HCT116 (cell line): ENCODE data around the gene OIT3. TPM values are rescaled to one million over a fixed set of nuclear protein-coding genes. Genes with fewer than 3 reads are reported as not detected.

Source experiments
- ATAC-seq: fragments of 200-7000 bp; cut with Tn5 transposase; 2 replicates; pipeline ENCODE4 v1.9.1; 2020; ENCODE audit warnings: mild to moderate bottlenecking, moderate library complexity
- BruUV-seq: library from RNA; stranded (reverse); fragments of 400-500 nt; replicated peaks from 2 replicates; lab custom pipeline; 2021; lab: Mats Ljungman, UMichigan
- CTCF ChIA-PET: fragments of 300-600 bp; sonication (Branson Sonifier 250); formaldehyde crosslinking; loops from one replicate; lab custom pipeline; 2021; ENCODE audit warnings: antibody characterized with exemption; lab: Charles Lee
- POLR2A ChIA-PET: fragments of 300-600, 350-600 bp; sonication (Branson Sonifier 250); formaldehyde crosslinking; loops from one replicate; lab custom pipeline; 2021; ENCODE audit warnings: antibody characterized with exemption; lab: Charles Lee
- RAD21 ChIA-PET, 2 experiments: fragments of 300-600 bp; sonication (Branson Sonifier 250); formaldehyde crosslinking; loops; one replicate each; lab custom pipeline; 2023; ENCODE audit warnings: low total read pairs in 2 of 2; ENCODE audit not compliant: uncharacterized antibody in 2 of 2, unreplicated experiment in 2 of 2, low non-redundant PET in 1 of 2; lab: Charles Lee
- DNase-seq: peaks from one replicate; pipeline ENCODE4 v3.0.0-alpha.2; 2010; ENCODE audit warnings: low read depth, low spot score
- H2AFZ ChIP-seq: fragments of 200-600 bp; shearing (Covaris generic), sonication (generic); 2 replicates; pipeline ENCODE4 v1.6.1; 2017; ENCODE audit warnings: low read depth, mixed run types, mixed read lengths, antibody characterized with exemption, low read length; ENCODE audit not compliant: poor library complexity, severe bottlenecking
- H3K27ac ChIP-seq: 2 replicates; pipeline ENCODE4 v1.5.1; 2012; ENCODE audit warnings: low read depth, low read length
- H3K27me3 ChIP-seq: fragments of 200-600 bp; sonication (generic); 2 replicates; pipeline ENCODE4 v1.6.1; 2016; ENCODE audit warnings: mixed run types, low read length, mixed read lengths; ENCODE audit not compliant: insufficient read depth
- H3K36me3 ChIP-seq, 2 experiments: fragments of 200-500 bp in 1 of 2; fragments of 200-600 bp in 1 of 2; sonication (Bioruptor generic) in 1 of 2; sonication (generic) in 1 of 2; 2 replicates each; pipeline versions ENCODE4 v1.5.1 to v1.6.1; 2014 to 2016; ENCODE audit warnings: low read length in 2 of 2, inconsistent platforms in 1 of 2, mixed read lengths in 1 of 2, mixed run types in 1 of 2; ENCODE audit not compliant: insufficient read depth in 2 of 2, control insufficient read depth in 1 of 2
- H3K4me1 ChIP-seq, 2 experiments: fragments of 200-600 bp in 1 of 2; sonication (generic) in 1 of 2; 2 replicates each; pipeline versions ENCODE4 v1.5.1 to v1.6.1; 2012 to 2017; ENCODE audit warnings: low read length in 2 of 2, inconsistent platforms in 1 of 2, mild to moderate bottlenecking in 1 of 2, mixed read lengths in 1 of 2, mixed run types in 1 of 2, moderate library complexity in 1 of 2; ENCODE audit not compliant: insufficient read depth in 2 of 2, control insufficient read depth in 1 of 2
- H3K4me2 ChIP-seq: fragments of 200-600 bp; sonication (generic); 2 replicates; pipeline ENCODE4 v1.6.1; 2017; ENCODE audit warnings: mixed run types, low read length, mixed read lengths
- H3K4me3 ChIP-seq, 2 experiments: fragments of 200-600 bp in 1 of 2; sonication (generic) in 1 of 2; replicated peaks in 1 of 2; 2 replicates each; pipeline ENCODE4 v1.5.1; 2011 to 2016; ENCODE audit warnings: low read length in 2 of 2, control low read depth in 1 of 2, low read depth in 1 of 2, mild to moderate bottlenecking in 1 of 2, mixed read lengths in 1 of 2, mixed run types in 1 of 2
- H3K79me2 ChIP-seq: fragments of 200-600 bp; sonication (generic); 2 replicates; pipeline ENCODE4 v1.6.1; 2017; ENCODE audit warnings: mild to moderate bottlenecking, mixed run types, low read length, moderate library complexity, mixed read lengths; ENCODE audit not compliant: insufficient read depth
- H3K9ac ChIP-seq: fragments of 200-600 bp; sonication (generic); 2 replicates; pipeline ENCODE4 v1.6.1; 2016; ENCODE audit warnings: low read length, mixed read lengths
- H3K9me2 ChIP-seq: fragments of 200-600 bp; sonication (generic), shearing (Covaris generic); 2 replicates; pipeline ENCODE4 v1.6.1; 2017; ENCODE audit warnings: mixed run types, mild to moderate bottlenecking, moderate library complexity; ENCODE audit not compliant: insufficient read depth
- H3K9me3 ChIP-seq, 2 experiments: fragments of 200-500 bp in 1 of 2; fragments of 200-600 bp in 1 of 2; sonication (Bioruptor generic) in 1 of 2; sonication (generic) in 1 of 2; 2 replicates each; pipeline ENCODE4 v1.6.1; 2014 to 2017; ENCODE audit warnings: low read length in 2 of 2, mixed read lengths in 2 of 2, inconsistent platforms in 1 of 2, low read depth in 1 of 2, mild to moderate bottlenecking in 1 of 2, mixed run types in 1 of 2, moderate library complexity in 1 of 2; ENCODE audit not compliant: control insufficient read depth in 1 of 2, insufficient read depth in 1 of 2
- H4K20me1 ChIP-seq: fragments of 200-600 bp; sonication (generic), shearing (Covaris generic); 2 replicates; pipeline ENCODE4 v1.6.1; 2017; ENCODE audit warnings: mixed run types, mild to moderate bottlenecking, moderate library complexity; ENCODE audit not compliant: insufficient read depth
- CEBPB ChIP-seq: IDR thresholded peaks from 2 replicates; pipeline ENCODE4 v1.6.1; 2012; ENCODE audit warnings: low read depth
- POLR2A ChIP-seq: IDR thresholded peaks from 2 replicates; pipeline ENCODE4 v1.7.0; 2011; ENCODE audit warnings: borderline replicate concordance; ENCODE audit not compliant: insufficient read depth, insufficient read length; ENCODE audit errors: extremely low read depth
- RAD21 ChIP-seq: IDR thresholded peaks from 2 replicates; pipeline ENCODE4 v1.6.1; 2012; ENCODE audit warnings: low read depth, mild to moderate bottlenecking
- SRF ChIP-seq: IDR thresholded peaks from 2 replicates; pipeline ENCODE4 v1.6.1; 2012; ENCODE audit warnings: low read depth
- YY1 ChIP-seq: IDR thresholded peaks from 2 replicates; pipeline ENCODE4 v1.6.1; 2011; ENCODE audit warnings: low read length, low read depth, moderate library complexity, mild to moderate bottlenecking; ENCODE audit not compliant: insufficient replicate concordance; ENCODE audit errors: extremely low read depth
- intact Hi-C: fragments of 100-400 bp; cut with micrococcal nuclease; formaldehyde crosslinking; loops from 2 replicates; pipeline ENCODE4 v1.10.0; 2022
- total RNA-seq: library from RNA; stranded (reverse); gene quantifications from one replicate; pipeline ENCODE4 v1.2.1, GENCODE V29; 2021; ENCODE audit not compliant: unreplicated experiment

The OIT3 gene
- total RNA-seq, 1 experiment from 2014 or later = not detected

GRCh38 chr10:72904806-72905205 lies 11.3 kb downstream of the OIT3 start:
- no peak overlapping the region for H2AFZ ChIP-seq
- no peak overlapping the region for H3K4me2 ChIP-seq
- H3K27me3 ChIP-seq = no peaks in the 10 kb centered on the region
- H3K27ac ChIP-seq = no peak overlapping the region
- DNase-seq (no peak), ATAC-seq (no peak)
- no peaks in the 10 kb centered on the region for H3K36me3 ChIP-seq
- intact Hi-C loops = no loop called here
- H3K4me3 ChIP-seq = no peak overlapping the region
- no peaks in the 10 kb centered on the region for H4K20me1 ChIP-seq
- TF ChIP-seq CEBPB = no peak
- TF ChIP-seq YY1 = no peak
- ChIA-PET CTCF (no interaction called here), POLR2A (no interaction called here), RAD21 (no interaction called here)
- no peaks in the 10 kb centered on the region for H3K79me2 ChIP-seq
- no peak overlapping the region for H3K9ac ChIP-seq
- no peaks in the 10 kb centered on the region for H3K9me3 ChIP-seq
- no TSS peak for BruUV-seq
- H3K4me1 ChIP-seq = no peaks in the 10 kb centered on the region
- no peaks in the 10 kb centered on the region for H3K9me2 ChIP-seq

GRCh38 chr10:72906446-72906845 lies 12.9 kb downstream of the OIT3 start:
- Histone ChIP-seq H3K9me2 (no peaks in the 10 kb centered on the region), H3K4me2 (no peak overlapping the region), H3K9me3 (no peaks in the 10 kb centered on the region), H3K27me3 (no peaks in the 10 kb centered on the region), H3K79me2 (no peaks in the 10 kb centered on the region), H3K36me3 (no peaks in the 10 kb centered on the region), H3K27ac (no peak overlapping the region), H3K4me3 (no peak overlapping the region), H3K4me1 (no peaks in the 10 kb centered on the region), H3K9ac (no peak overlapping the region), H2AFZ (no peak overlapping the region), H4K20me1 (no peaks in the 10 kb centered on the region)
- BruUV-seq = no TSS peak
- DNase-seq (no peak), ATAC-seq (no peak)
- CTCF ChIA-PET = no interaction called here
- POLR2A ChIA-PET = no interaction called here
- TF ChIP-seq CEBPB (no peak), POLR2A (no peak), SRF (no peak), RAD21 (no peak)
- intact Hi-C loops = no loop called here
- RAD21 ChIA-PET = no interaction called here
